Activated T-helper 2 cell treated with anti-CD3 and anti-CD28 coated beads, Interferon-gamma antibody, Interleukin-2, Interleukin-4, amounts not matched to agents 10 μg/mL and 5 μg/mL and 100 μg/mL, durations not matched to agents 14 hours and 24 hours and 36 hours (primary cell): ENCODE measurements around the gene NSMCE3. TPM values are rescaled to one million over a fixed set of nuclear protein-coding genes. Genes with fewer than 3 reads are reported as not detected.

Experiments used
- DNase-seq: peaks from one replicate; pipeline ENCODE4 v3.0.0; 2021; ENCODE audit warnings: low spot score
- H3K27ac Mint-ChIP-seq: one replicate; pipeline ENCODE4 v1.8.0; 2021; ENCODE audit warnings: mixed read lengths
- H3K27me3 Mint-ChIP-seq: one replicate; pipeline ENCODE4 v1.8.0; 2021; ENCODE audit warnings: low read depth, mixed read lengths
- H3K36me3 Mint-ChIP-seq: one replicate; pipeline ENCODE4 v1.8.0; 2021; ENCODE audit warnings: low read depth, mixed read lengths
- H3K4me1 Mint-ChIP-seq: one replicate; pipeline ENCODE4 v1.8.0; 2021; ENCODE audit warnings: low read depth, mixed read lengths
- H3K4me3 Mint-ChIP-seq: one replicate; pipeline ENCODE4 v1.8.0; 2021; ENCODE audit warnings: low read depth, mild to moderate bottlenecking, moderate library complexity, mixed read lengths
- H3K9me3 Mint-ChIP-seq: one replicate; pipeline ENCODE4 v1.8.0; 2021; ENCODE audit warnings: mixed read lengths
- intact Hi-C: fragments of 100-400 bp; cut with micrococcal nuclease; formaldehyde crosslinking; loops from one replicate; pipeline ENCODE4 v1.15.1; 2023
- total RNA-seq: library from RNA; stranded (reverse); gene quantifications from 2 replicates; pipeline ENCODE4 v1.2.3, GENCODE V29; 2022

Gene NSMCE3
- total RNA-seq, 1 donor from 2014 or later: 10.4 TPM

DNA sequence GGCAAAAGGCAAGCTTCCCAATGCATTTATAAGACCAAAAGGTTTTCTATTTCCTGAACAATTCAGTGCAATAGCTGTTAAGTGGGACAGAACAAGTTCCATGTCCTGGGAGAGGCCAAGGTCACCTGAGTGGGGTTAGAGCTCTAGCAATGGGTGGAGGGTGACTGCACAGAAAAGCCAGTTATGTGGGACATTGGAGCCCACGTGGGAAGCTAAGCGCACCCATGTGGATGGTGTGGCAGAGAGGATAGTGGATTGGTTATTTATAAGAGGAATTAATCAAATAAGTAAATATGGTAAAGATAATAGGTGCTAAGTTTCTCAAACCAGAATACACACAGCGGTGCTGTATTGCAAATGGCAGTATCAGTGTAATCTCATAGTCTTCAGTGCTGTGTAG lies 6.3 kb downstream of the NSMCE3 start:
- no peak overlapping the region for H3K4me3 Mint-ChIP-seq
- H3K27ac Mint-ChIP-seq: no peak overlapping the region
- intact Hi-C loops: no loop called here
- peaks cover 27% of the 10 kb centered on the region for H3K4me1 Mint-ChIP-seq
- peaks cover 2% of the 10 kb centered on the region for H3K27me3 Mint-ChIP-seq
- H3K36me3 Mint-ChIP-seq: no peaks in the 10 kb centered on the region
- DNase-seq: no peak
- H3K9me3 Mint-ChIP-seq: no peaks in the 10 kb centered on the region

DNA sequence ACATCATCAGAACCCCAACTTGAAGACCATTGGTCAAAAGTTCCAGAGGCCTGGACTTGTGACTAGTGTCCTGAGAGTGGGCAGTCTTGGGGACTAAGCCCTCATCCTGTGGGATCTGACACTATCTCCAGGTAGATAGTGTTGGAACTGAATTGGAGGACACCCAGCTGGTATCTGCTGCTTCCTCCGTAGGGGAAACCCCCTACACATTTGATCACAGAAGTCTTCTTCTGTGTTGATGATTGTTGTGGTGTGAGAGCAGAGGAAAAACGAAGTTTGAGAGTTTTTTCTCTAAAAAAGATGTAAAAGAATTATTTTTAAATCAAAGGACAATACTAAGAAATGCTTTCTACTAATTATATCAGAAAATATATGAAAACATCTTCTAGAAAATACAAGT lies 6.9 kb downstream of the NSMCE3 start:
- Mint-ChIP-seq H3K4me1 (peaks cover 24% of the 10 kb centered on the region), H3K27me3 (peaks cover 2% of the 10 kb centered on the region), H3K9me3 (no peaks in the 10 kb centered on the region), H3K4me3 (no peak overlapping the region), H3K27ac (no peak overlapping the region), H3K36me3 (no peaks in the 10 kb centered on the region)
- intact Hi-C loops: no loop called here
- no peak for DNase-seq

DNA sequence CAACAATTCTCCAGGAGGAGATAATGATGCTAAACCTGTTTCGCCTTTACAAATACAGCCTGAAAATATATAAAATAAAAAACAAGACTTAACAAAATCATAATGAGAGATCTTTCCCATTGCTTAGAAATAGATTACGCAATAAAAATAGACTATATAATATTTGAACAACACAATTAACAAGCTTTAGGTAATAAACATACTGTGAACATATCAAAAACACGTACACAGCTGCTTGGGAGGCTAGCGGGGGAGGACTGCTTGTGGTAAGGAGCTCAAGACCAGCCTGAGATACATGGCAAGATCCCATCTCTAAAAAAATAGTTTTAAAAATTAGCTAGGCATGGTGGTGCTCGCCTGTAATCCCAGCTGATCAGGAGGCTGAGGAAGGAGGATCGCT lies 8.7 kb downstream of the NSMCE3 start:
- intact Hi-C loops: no loop called here
- Mint-ChIP-seq H3K4me1 (peaks cover 7% of the 10 kb centered on the region), H3K27ac (no peak overlapping the region), H3K36me3 (no peaks in the 10 kb centered on the region), H3K9me3 (no peaks in the 10 kb centered on the region), H3K4me3 (no peak overlapping the region), H3K27me3 (peaks cover 2% of the 10 kb centered on the region)
- no peak for DNase-seq

DNA sequence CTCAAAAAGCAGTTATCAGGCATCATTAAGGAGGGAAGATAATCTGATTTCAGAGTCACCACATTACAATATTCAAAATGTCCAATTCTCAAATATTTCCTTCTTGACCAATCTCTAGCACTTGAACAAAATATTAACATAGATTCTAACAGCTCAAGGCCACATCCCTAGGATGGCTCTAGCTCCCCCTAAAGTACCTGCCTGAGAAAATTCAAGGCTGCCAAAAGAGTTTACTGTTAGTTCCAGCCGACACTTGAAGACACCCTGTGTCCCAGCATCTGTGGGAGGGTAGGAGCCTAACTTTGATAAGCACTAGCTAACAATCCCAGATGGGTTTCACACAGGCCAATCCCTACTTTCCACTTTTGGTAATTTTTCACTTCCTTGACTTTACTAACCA lies 10.4 kb downstream of the NSMCE3 start:
- Mint-ChIP-seq H3K27me3 (peaks cover 2% of the 10 kb centered on the region), H3K27ac (no peak overlapping the region), H3K4me1 (peaks cover 6% of the 10 kb centered on the region), H3K9me3 (no peaks in the 10 kb centered on the region), H3K36me3 (no peaks in the 10 kb centered on the region), H3K4me3 (no peak overlapping the region)
- no peak for DNase-seq
- intact Hi-C loops: no loop called here

DNA sequence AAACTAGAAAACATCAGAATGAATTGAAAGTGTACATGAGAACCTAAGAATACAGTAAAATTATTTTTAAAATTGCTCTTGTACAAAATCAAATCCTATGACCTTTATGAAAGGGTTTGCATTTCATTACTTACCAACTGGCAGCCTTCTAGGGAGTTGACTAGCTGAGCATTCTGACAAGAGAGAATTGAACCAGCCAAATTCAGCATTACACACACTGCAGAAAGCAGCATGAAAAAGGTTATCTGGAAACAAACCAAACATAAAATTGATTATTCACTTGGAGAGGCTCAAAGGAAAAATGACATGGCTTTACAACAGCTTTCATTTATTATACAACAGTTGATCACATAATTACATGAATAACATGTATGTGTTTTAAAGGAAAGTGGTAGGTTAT lies 17.4 kb downstream of the NSMCE3 start:
- Mint-ChIP-seq H3K36me3 (no peaks in the 10 kb centered on the region), H3K4me1 (no peaks in the 10 kb centered on the region), H3K27ac (no peak overlapping the region), H3K4me3 (no peak overlapping the region), H3K27me3 (peaks cover 2% of the 10 kb centered on the region), H3K9me3 (no peaks in the 10 kb centered on the region)
- intact Hi-C loops: no loop called here
- no peak for DNase-seq

DNA sequence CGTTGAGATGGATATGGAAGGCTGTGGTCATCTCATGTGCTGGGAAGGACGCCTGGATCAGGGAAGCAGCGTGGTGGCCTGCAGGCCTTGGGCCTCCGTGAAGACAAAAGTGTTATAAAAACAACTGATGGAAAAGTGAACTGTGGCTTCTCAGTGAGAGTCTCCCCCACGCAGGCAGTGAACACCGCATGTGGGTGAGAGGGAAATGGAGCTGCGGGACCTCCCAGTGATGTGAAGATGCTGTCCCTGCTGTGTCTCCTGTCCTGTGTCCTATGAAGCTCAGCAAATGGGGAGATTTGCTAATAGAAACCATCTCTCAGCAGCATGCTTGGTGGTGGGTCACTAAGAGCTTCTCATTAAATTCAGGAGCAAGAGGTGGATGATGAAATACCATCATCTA lies 25.1 kb downstream of the NSMCE3 start:
- no peaks in the 10 kb centered on the region for H3K9me3 Mint-ChIP-seq
- intact Hi-C loops: no loop called here
- H3K36me3 Mint-ChIP-seq: no peaks in the 10 kb centered on the region
- H3K27ac Mint-ChIP-seq: no peak overlapping the region
- H3K4me3 Mint-ChIP-seq: no peak overlapping the region
- DNase-seq: no peak
- H3K27me3 Mint-ChIP-seq: no peaks in the 10 kb centered on the region
- H3K4me1 Mint-ChIP-seq: no peaks in the 10 kb centered on the region

DNA sequence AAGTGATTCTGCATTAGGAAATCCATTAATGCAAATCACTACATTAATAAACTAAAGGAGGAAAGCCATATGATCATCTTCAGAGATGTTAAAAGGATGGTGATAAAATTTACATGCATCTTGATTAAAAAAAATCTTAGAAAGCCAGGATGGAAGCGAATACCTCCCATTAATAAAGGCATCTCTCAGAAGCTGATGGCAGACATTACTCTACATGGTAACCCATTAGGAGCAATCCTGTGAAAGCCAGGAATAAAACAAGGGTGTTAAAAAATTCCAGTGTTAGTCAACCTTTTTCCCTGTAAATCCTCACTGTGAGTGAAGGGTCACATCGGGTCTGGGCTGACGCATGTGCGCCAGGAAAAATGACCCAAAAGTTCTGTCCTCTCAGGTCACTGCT lies 25.5 kb downstream of the NSMCE3 start:
- DNase-seq: no peak
- Mint-ChIP-seq H3K4me1 (no peaks in the 10 kb centered on the region), H3K36me3 (no peaks in the 10 kb centered on the region), H3K27ac (no peak overlapping the region), H3K4me3 (no peak overlapping the region), H3K27me3 (no peaks in the 10 kb centered on the region), H3K9me3 (no peaks in the 10 kb centered on the region)
- intact Hi-C loops: no loop called here

DNA sequence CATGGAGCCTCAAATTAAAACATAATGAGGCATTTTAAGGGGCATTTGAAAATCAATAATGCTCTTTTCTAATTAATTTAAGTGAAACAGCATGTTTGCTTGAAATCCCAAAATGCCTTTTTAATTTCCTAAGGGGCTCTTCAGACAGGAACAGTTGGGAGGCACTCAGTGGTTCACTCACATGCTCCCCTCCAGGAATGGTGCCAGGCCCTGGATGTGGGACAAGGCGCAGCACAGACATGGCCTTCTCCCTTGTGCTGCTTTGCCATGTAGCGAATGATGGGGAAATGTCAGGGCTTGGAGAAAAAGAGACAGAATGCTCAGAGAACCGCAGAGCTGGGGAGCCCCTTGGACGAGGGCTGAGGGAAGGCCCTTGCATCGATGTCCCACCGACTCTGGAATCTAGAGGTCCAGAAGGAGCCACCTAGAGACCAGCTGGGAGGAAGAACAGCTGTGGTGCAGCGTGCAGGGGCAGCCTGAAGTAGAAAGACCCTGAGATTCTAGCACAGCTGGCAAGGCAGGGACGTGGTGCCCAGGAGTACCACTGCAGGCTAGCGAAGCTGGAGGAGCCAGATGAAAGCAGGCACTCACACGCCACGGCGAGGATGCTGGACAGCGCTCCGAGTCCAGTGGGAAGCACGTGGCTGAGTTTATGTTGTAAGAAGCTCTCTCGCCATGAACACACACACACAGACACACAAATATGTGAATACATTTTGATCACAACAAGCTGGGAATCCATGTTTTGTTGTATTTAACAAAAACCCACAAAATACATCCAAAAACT lies 27.0 kb downstream of the NSMCE3 start:
- Mint-ChIP-seq H3K9me3 (no peaks in the 10 kb centered on the region), H3K4me3 (no peak overlapping the region), H3K27ac (no peak overlapping the region), H3K36me3 (no peaks in the 10 kb centered on the region), H3K4me1 (no peaks in the 10 kb centered on the region), H3K27me3 (peaks cover 2% of the 10 kb centered on the region)
- intact Hi-C loops: no loop called here
- no peak for DNase-seq

DNA sequence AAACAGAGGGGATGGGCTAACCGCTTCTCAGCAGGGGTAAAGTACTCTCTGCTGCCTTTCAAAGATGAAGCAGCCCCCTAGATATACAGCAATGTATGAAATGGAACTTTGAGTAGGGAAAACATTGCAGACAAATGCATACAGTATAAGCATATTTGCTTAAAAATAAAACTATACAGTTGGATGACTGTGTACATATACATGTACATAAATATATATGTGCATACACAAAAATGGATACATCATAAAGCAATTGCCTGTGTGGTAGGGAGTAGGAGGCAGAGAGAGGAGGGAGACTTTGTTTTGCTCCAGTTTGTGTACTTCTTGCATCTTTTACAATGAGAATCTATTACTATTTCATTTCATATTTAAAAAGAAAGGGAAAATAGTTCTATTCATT lies 28.4 kb downstream of the NSMCE3 start:
- Mint-ChIP-seq H3K9me3 (no peaks in the 10 kb centered on the region), H3K4me3 (no peak overlapping the region)

DNA sequence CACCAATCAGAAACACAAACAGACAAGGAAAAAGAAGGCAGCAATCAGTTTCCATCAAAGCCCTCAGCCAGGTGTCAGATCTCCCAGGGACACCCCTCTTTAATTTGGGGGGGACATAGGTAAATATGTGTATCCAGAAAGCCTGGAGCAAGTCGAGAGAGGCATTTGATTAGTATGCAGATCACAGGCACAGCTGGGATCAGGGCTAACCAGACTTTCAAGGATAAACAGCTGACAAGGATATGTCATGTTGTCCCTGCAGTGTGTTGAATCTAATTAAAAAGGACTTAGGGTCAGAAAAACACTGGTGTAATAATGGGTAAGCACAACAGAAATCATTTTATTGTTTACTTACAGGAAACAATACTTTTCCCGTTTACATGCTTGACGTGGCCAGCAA lies 30.2 kb downstream of the NSMCE3 start:
- Mint-ChIP-seq H3K4me3 (no peak overlapping the region), H3K36me3 (no peaks in the 10 kb centered on the region), H3K27ac (no peak overlapping the region), H3K9me3 (peaks cover 4% of the 10 kb centered on the region), H3K4me1 (no peaks in the 10 kb centered on the region), H3K27me3 (peaks cover 2% of the 10 kb centered on the region)
- no peak for DNase-seq
- intact Hi-C loops: no loop called here

More for the DNA sequence above, 28.4 kb downstream of the NSMCE3 start:
- intact Hi-C loops: no loop called here
- no peaks in the 10 kb centered on the region for H3K4me1 Mint-ChIP-seq
- no peak overlapping the region for H3K27ac Mint-ChIP-seq
- DNase-seq: no peak
- H3K36me3 Mint-ChIP-seq: no peaks in the 10 kb centered on the region
- H3K27me3 Mint-ChIP-seq: peaks cover 2% of the 10 kb centered on the region

DNA sequence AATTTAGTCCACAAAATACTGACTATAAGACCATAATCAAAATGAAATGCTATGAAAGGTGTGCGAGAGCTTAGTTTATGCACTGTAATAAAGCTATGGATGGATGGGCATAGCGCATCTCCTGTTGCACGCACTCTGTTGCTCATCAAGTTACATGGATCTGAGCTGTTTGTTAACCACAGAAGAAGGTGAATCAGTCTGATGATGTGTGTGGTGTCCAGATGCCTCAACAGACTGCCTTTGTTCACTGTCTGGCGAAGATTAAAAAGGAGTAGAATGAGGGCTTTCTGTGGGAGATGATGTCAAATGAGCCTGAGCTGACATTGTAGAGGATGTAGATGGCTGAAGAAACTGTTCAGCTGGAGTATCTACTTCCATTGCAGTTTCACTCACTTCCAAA lies 36.1 kb downstream of the NSMCE3 start:
- intact Hi-C loops: no loop called here
- H3K9me3 Mint-ChIP-seq: peaks cover 4% of the 10 kb centered on the region
- H3K27ac Mint-ChIP-seq: no peak overlapping the region
- H3K4me3 Mint-ChIP-seq: no peak overlapping the region
- H3K4me1 Mint-ChIP-seq: no peaks in the 10 kb centered on the region
- peaks cover 19% of the 10 kb centered on the region for H3K27me3 Mint-ChIP-seq
- H3K36me3 Mint-ChIP-seq: no peaks in the 10 kb centered on the region
- DNase-seq: no peak

DNA sequence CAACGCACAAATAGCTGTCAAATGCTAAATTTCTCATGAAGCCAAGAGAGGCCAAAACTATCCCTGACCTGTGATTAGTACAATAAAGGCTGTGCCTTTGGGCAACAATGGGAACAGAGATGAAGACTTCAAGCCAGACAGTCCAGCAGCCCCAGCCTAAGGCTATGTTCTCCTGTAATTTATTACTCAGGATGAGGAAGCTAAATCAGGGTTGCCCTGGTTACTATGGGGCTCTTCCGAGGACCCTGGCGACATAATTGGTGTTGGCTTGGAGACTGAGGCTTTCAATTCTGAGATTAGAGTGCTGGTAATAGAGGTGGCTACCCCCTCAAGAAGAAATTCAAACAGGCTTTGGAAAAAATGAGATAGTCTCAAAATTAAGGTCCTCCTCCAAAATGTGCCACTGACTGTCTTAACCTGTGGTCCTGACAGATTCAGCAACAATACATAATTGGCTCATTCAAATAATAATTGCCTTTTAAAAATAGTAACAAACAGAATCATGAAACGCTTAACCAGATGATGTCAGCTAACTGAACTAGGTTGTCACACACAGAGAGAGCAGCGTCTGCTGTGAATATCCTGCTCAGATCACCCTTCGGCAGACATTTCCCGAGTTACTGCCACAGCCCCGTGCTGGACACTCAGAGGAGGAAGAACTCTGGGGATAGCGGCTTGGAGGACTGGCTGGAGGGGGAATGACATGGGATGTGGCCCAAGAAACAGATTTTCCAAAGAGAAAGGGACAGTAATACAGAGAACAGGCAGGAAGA lies 43.0 kb downstream of the NSMCE3 start:
- H3K9me3 Mint-ChIP-seq: no peaks in the 10 kb centered on the region
- H3K4me3 Mint-ChIP-seq: no peak overlapping the region
- no peaks in the 10 kb centered on the region for H3K36me3 Mint-ChIP-seq
- DNase-seq: no peak
- no peaks in the 10 kb centered on the region for H3K4me1 Mint-ChIP-seq
- H3K27me3 Mint-ChIP-seq: peaks cover 33% of the 10 kb centered on the region
- intact Hi-C loops: no loop called here
- H3K27ac Mint-ChIP-seq: no peak overlapping the region

DNA sequence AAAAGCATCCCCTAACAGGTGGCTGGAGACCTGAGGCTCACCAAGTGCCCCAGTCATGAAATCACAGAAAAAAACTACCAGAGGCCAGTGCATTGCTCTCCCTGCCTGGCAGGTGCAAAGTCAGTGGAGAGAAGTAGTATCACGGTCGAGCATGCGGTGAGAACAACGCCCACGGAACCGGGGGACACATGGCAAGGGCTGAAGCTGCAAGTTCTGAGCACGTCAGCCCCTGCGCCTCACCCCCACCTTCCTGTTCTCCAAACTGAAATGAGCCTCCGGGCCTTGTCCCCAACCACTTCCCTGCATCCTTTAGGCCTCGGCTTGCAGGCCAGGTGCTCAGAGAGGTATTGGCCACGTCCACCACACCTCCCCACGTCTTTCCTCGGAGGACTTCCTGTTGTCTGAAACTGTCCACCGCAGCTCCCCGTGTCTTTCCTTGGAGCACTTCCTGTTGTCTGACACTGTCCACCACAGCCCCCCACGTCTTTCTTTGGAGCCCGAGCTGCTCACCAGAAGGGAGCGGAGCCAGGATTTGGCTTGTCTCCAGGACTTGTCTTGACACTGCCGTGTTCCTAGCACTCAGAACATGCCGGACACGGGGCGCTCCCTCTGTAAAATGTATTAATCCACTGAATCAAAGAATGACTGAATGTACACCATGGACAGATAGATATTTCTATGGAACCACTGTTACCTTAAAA lies 43.9 kb downstream of the NSMCE3 start:
- Mint-ChIP-seq H3K36me3 (no peaks in the 10 kb centered on the region), H3K4me3 (no peak overlapping the region), H3K27me3 (peaks cover 32% of the 10 kb centered on the region), H3K9me3 (no peaks in the 10 kb centered on the region), H3K4me1 (no peaks in the 10 kb centered on the region), H3K27ac (no peak overlapping the region)
- no peak for DNase-seq
- intact Hi-C loops: no loop called here
